H9 (cell line): ENCODE results near the gene B9D1. TPM values are rescaled to one million over a fixed set of nuclear protein-coding genes. Genes with fewer than 3 reads are reported as not detected.

ENCODE experiments used
- DNase-seq: peaks from one replicate; pipeline ENCODE4 v3.0.0-alpha.2; 2017
- H2AFZ ChIP-seq: one replicate; pipeline ENCODE4 v1.6.1; 2013; ENCODE audit warnings: mild to moderate bottlenecking, low read length, control low read depth, moderate library complexity
- H2AK5ac ChIP-seq: 2 replicates; pipeline ENCODE4 v1.6.1; 2013; ENCODE audit warnings: low read length, control low read depth, mixed read lengths; ENCODE audit not compliant: insufficient read length
- H2BK120ac ChIP-seq: one replicate; pipeline ENCODE4 v1.6.1; 2013; ENCODE audit warnings: low read depth, mild to moderate bottlenecking, low read length, control low read depth, inconsistent platforms; ENCODE audit not compliant: poor library complexity, severe bottlenecking
- H2BK12ac ChIP-seq: 2 replicates; pipeline ENCODE4 v1.6.1; 2013; ENCODE audit warnings: low read length, control low read depth, mixed read lengths, low read depth; ENCODE audit not compliant: insufficient read length
- H2BK15ac ChIP-seq: 2 replicates; pipeline ENCODE4 v1.6.1; 2013; ENCODE audit warnings: low read depth, low read length, control low read depth
- H2BK20ac ChIP-seq: one replicate; pipeline ENCODE4 v1.6.1; 2013; ENCODE audit warnings: low read depth, mild to moderate bottlenecking, low read length, control low read depth, inconsistent platforms; ENCODE audit not compliant: poor library complexity, severe bottlenecking
- H2BK5ac ChIP-seq: 2 replicates; pipeline ENCODE4 v1.6.1; 2013; ENCODE audit warnings: low read length, control low read depth, mixed read lengths; ENCODE audit not compliant: insufficient read length
- H3K14ac ChIP-seq: 2 replicates; pipeline ENCODE4 v1.6.1; 2013; ENCODE audit warnings: low read length, control low read depth; ENCODE audit not compliant: insufficient read depth
- H3K18ac ChIP-seq: 2 replicates; pipeline ENCODE4 v1.6.1; 2013; ENCODE audit warnings: low read depth, mild to moderate bottlenecking, mixed read lengths, low read length, control low read depth; ENCODE audit not compliant: insufficient read length
- H3K23ac ChIP-seq: 2 replicates; pipeline ENCODE4 v1.6.1; 2013; ENCODE audit warnings: low read length, control low read depth, mixed read lengths, low read depth; ENCODE audit not compliant: insufficient read length
- H3K23me2 ChIP-seq: 2 replicates; pipeline ENCODE4 v1.6.1; 2013; ENCODE audit warnings: low read depth, mild to moderate bottlenecking, mixed read lengths, low read length, control low read depth; ENCODE audit not compliant: insufficient read length, poor library complexity, severe bottlenecking
- H3K27ac ChIP-seq: 2 replicates; pipeline ENCODE4 v1.5.1; 2013; ENCODE audit warnings: low read length, control low read depth, mixed read lengths, low read depth; ENCODE audit not compliant: insufficient read length
- H3K27me3 ChIP-seq: 2 replicates; pipeline ENCODE4 v1.6.1; 2013; ENCODE audit warnings: low read length, control low read depth, inconsistent platforms; ENCODE audit not compliant: insufficient read depth
- H3K4ac ChIP-seq: 2 replicates; pipeline ENCODE4 v1.6.1; 2013; ENCODE audit warnings: low read depth, mild to moderate bottlenecking, control low read depth, inconsistent platforms, low read length, moderate library complexity
- H3K4me1 ChIP-seq: 2 replicates; pipeline ENCODE4 v1.6.1; 2013; ENCODE audit warnings: low read length, control low read depth, inconsistent platforms; ENCODE audit not compliant: insufficient read depth
- H3K4me2 ChIP-seq: 2 replicates; pipeline ENCODE4 v1.6.1; 2013; ENCODE audit warnings: low read length, control low read depth, mixed read lengths; ENCODE audit not compliant: insufficient read length, insufficient read depth
- H3K56ac ChIP-seq: 2 replicates; pipeline ENCODE4 v1.6.1; 2013; ENCODE audit warnings: low read depth, mild to moderate bottlenecking, mixed read lengths, low read length, control low read depth; ENCODE audit not compliant: insufficient read length
- H3K79me1 ChIP-seq: 2 replicates; pipeline ENCODE4 v1.6.1; 2013; ENCODE audit warnings: low read depth, mild to moderate bottlenecking, moderate library complexity, low read length, control low read depth, inconsistent platforms; ENCODE audit not compliant: insufficient read depth, poor library complexity, severe bottlenecking
- H3K79me2 ChIP-seq: 2 replicates; pipeline ENCODE4 v1.6.1; 2013; ENCODE audit warnings: low read length, control low read depth, inconsistent platforms; ENCODE audit not compliant: insufficient read depth
- H3K9ac ChIP-seq: 2 replicates; pipeline ENCODE4 v1.6.1; 2013; ENCODE audit warnings: low read length, control low read depth, mixed read lengths; ENCODE audit not compliant: insufficient read length; ENCODE audit errors: extremely low read depth
- H3K9me3 ChIP-seq: one replicate; pipeline ENCODE4 v1.6.1; 2013; ENCODE audit warnings: low read depth, low read length, inconsistent platforms; ENCODE audit not compliant: control insufficient read depth
- H3T11ph ChIP-seq: one replicate; pipeline ENCODE4 v1.6.1; 2013; ENCODE audit warnings: mild to moderate bottlenecking, low read length, control low read depth, inconsistent platforms
- H4K20me1 ChIP-seq: one replicate; pipeline ENCODE4 v1.6.1; 2013; ENCODE audit not compliant: control insufficient read depth, insufficient read length, insufficient read depth
- H4K5ac ChIP-seq: 2 replicates; pipeline ENCODE4 v1.6.1; 2013; ENCODE audit warnings: low read depth, mild to moderate bottlenecking, mixed read lengths, low read length, control low read depth; ENCODE audit not compliant: insufficient read length
- H4K8ac ChIP-seq: replicated peaks from 2 replicates; pipeline ENCODE4 v1.6.1; 2013; ENCODE audit warnings: low read length, control low read depth, mixed read lengths, low read depth; ENCODE audit not compliant: insufficient read length
- H4K91ac ChIP-seq: 2 replicates; pipeline ENCODE4 v1.6.1; 2013; ENCODE audit warnings: low read depth, mild to moderate bottlenecking, moderate library complexity, mixed read lengths, low read length, control low read depth; ENCODE audit not compliant: insufficient read length
- H3K27ac Mint-ChIP-seq, 3 experiments: 2 replicates in 2 of 3; 3 replicates in 1 of 3; pipeline ENCODE4 v1.8.0; 2020 to 2021; ENCODE audit warnings: mixed read lengths in 3 of 3, mild to moderate bottlenecking in 1 of 3, moderate library complexity in 1 of 3
- H3K27me3 Mint-ChIP-seq: 2 replicates; pipeline ENCODE4 v1.8.0; 2021; ENCODE audit warnings: low read depth, mild to moderate bottlenecking, moderate library complexity, mixed read lengths
- H3K36me3 Mint-ChIP-seq, 3 experiments: 2 replicates in 2 of 3; 3 replicates in 1 of 3; pipeline ENCODE4 v1.8.0; 2020 to 2021; ENCODE audit warnings: low read depth in 3 of 3, mixed read lengths in 3 of 3; ENCODE audit not compliant: insufficient read depth in 1 of 3
- H3K4me1 Mint-ChIP-seq, 2 experiments: 2 replicates each; pipeline ENCODE4 v1.8.0; 2020; ENCODE audit warnings: mixed read lengths in 2 of 2
- H3K4me3 Mint-ChIP-seq, 2 experiments: 2 replicates in 1 of 2; 3 replicates in 1 of 2; pipeline ENCODE4 v1.8.0; 2020 to 2021; ENCODE audit warnings: mild to moderate bottlenecking in 2 of 2, mixed read lengths in 2 of 2, moderate library complexity in 1 of 2
- H3K9me3 Mint-ChIP-seq, 2 experiments: 2 replicates in 1 of 2; 3 replicates in 1 of 2; pipeline ENCODE4 v1.8.0; 2020; ENCODE audit warnings: mild to moderate bottlenecking in 2 of 2, mixed read lengths in 2 of 2, moderate library complexity in 1 of 2
- CTCF ChIP-seq: fragments of 200-600 bp; sonication (generic); conservative IDR thresholded peaks from 3 replicates; pipeline ENCODE4 v1.8.0; 2021; ENCODE audit warnings: antibody characterized with exemption, mild to moderate bottlenecking
- WGBS: extraction: QIAGEN DNeasy Blood & Tissue Kit; methylation state at CpG from one replicate; pipeline ENCODE4 v1.1.7; 2013; ENCODE audit warnings: missing lambda C conversion rate, low lambda C conversion rate, mixed read lengths; ENCODE audit not compliant: insufficient read length; ENCODE audit errors: extremely low coverage; 5-methylcytosine and 5-hydroxymethylcytosine counted together
- total RNA-seq: library from RNA; stranded (reverse); gene quantifications from 2 replicates; pipeline ENCODE4 v1.2.1, GENCODE V29; 2021

Gene B9D1
- total RNA-seq, 1 experiment from 2014 or later = 30.4 TPM

- no peak overlapping the region; a peak in 2 of 7 replicates for H3K27ac Mint-ChIP-seq
- no peaks in the 10 kb centered on the region for H3K27me3 Mint-ChIP-seq
- Histone ChIP-seq H3K4ac (no peak overlapping the region), H3K18ac (no peak overlapping the region), H3K23me2 (no peaks in the 10 kb centered on the region), H2BK20ac (no peak overlapping the region), H3K79me1 (no peaks in the 10 kb centered on the region), H2AFZ (no peak overlapping the region), H4K5ac (no peak overlapping the region), H3K14ac (no peak overlapping the region), H3K23ac (no peak overlapping the region), H3K27me3 (no peaks in the 10 kb centered on the region), H2BK15ac (no peak overlapping the region), H3K27ac (no peak overlapping the region), H3K56ac (no peak overlapping the region), H4K91ac (no peak overlapping the region), H3K4me2 (no peak overlapping the region), H2BK120ac (no peak overlapping the region), H4K8ac (no peak overlapping the region), H2BK5ac (no peak overlapping the region), H3T11ph (no peak overlapping the region), H3K4me1 (no peaks in the 10 kb centered on the region; the same call in 1 of the 2 replicates), H2BK12ac (no peak overlapping the region), H3K9ac (no peak overlapping the region), H2AK5ac (no peak overlapping the region), H4K20me1 (peaks cover 2% of the 10 kb centered on the region), H3K79me2 (no peaks in the 10 kb centered on the region; the same call in 1 of the 2 replicates), H3K9me3 (no peaks in the 10 kb centered on the region)
- H3K4me1 Mint-ChIP-seq = peaks cover 7 to 8% of the 10 kb centered on the region in 2 experiments
- peaks cover 0 to 28% (median 9%) of the 10 kb centered on the region in 3 experiments; a peak in 4 of 7 replicates for H3K36me3 Mint-ChIP-seq
- DNase-seq = no peak
- WGBS = no CpG with 5 or more reads among the region's 10 CpGs
- H3K9me3 Mint-ChIP-seq = no peaks in the 10 kb centered on the region
- no peak overlapping the region for H3K4me3 Mint-ChIP-seq
- no peak for TF ChIP-seq CTCF
These were observed 56.1 kb downstream of the B9D1 start for GRCh38 chr17:19306160-19307111.
